Measurements from ENCODE around the gene PRPS2.

GRCh38 chrX:12792711-12793110, 1.5 kb downstream of the PRPS2 start:
- TF ChIP-seq CTCF (IDR thresholded peaks at IDR 0.05) (no peak), POLR2A (IDR thresholded peaks at IDR 0.05) (no peak)

All from breast epithelium (tissue), 3 donors.